NB4 (cell line): Measurements from ENCODE around the gene MICAL2.

ENCODE experiments used
- CTCF ChIP-seq: IDR thresholded peaks from one replicate; pipeline ENCODE4 v1.5.1; 2012; ENCODE audit warnings: low read depth, low read length
- MYC ChIP-seq: IDR thresholded peaks from 2 replicates; pipeline ENCODE4 v1.6.1; 2011; ENCODE audit warnings: low read depth, low read length
- POLR2A ChIP-seq: IDR thresholded peaks from 2 replicates; pipeline ENCODE4 v1.6.1; 2011; ENCODE audit warnings: mild to moderate bottlenecking; ENCODE audit not compliant: insufficient read length; ENCODE audit errors: extremely low read depth

- TF ChIP-seq CTCF, result no peak
- no peak for TF ChIP-seq MYC
- no peak for TF ChIP-seq POLR2A
These were observed 172.3 kb downstream of the MICAL2 start for GRCh38 chr11:12282676-12283075.
